ENCODE results near the gene ZNHIT2.
"Not testable (repeated sequence)": the region's sequence is repeated elsewhere in the genome, so short reads cannot be mapped to it uniquely, and the experiment has no call there.

Gene ZNHIT2

GRCh38 chr11:65120831-65121230 lies 3.3 kb upstream of the ZNHIT2 start:
- DNase-seq (ENCODE audit: low read depth in 4 of 4, low spot score in 1 of 4) = no peak

DNA sequence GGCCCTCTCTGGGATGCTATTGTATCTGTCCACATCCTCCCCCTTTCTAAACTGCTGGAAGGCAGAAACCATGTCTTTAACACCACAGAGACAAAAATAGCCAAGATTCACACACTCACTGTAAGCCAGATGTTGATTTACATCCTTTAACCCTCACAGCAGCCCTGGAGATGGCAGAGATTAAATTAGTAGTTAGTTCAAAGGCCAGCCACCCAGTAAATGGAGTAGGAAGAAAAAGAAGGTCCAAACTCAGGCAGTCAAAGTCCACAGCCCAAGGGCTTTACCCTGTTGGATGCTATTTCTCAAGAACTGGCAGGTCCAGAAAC lies 2.1 kb upstream of the ZNHIT2 start:
- no peak for DNase-seq (ENCODE audit: low read depth in 4 of 4, low spot score in 1 of 4)

DNA sequence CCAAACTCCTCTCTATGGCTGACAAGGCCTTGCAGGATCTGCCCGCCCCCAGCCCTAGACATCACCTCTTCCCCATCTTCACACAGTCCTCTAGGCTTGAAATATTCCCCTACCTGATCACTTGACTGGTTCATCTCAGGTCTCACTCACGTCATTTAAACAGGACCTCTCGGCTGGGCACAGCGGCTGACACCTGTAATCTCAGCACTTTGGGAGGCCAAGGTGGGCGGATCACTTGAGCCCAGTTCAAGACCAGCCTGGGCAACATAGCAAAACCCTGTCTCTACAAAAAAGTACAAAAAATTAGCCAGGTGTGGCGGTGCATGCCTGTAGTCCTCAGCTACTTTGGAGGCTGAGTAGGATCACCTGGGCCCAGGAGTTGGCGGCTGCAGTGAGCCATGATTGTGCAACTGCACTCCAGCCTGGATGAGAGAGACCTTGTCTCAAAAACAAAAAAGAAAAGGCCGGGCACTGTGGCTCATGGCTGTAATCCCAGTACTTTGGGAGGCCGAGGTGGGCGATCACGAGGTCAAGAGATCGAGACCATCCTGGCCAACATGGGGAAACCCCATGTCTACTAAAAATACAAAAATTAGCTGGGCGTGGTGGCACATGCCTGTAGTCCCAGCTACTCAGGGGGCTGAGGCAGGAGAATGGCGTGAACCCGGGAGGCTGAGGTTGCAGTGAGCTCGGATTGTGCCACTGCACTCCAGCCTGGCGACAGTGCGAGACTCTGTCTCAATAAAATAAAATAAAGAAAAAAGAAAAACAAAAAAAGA lies 1.6 kb upstream of the ZNHIT2 start:
- not testable (repeated sequence) for DNase-seq (ENCODE audit: low read depth in 4 of 4, low spot score in 1 of 4)

- no peak for DNase-seq (ENCODE audit: low read depth in 4 of 4, low spot score in 1 of 4)
Observed at GRCh38 chr11:65118097-65118837, 766 bp upstream of the ZNHIT2 start.

DNA sequence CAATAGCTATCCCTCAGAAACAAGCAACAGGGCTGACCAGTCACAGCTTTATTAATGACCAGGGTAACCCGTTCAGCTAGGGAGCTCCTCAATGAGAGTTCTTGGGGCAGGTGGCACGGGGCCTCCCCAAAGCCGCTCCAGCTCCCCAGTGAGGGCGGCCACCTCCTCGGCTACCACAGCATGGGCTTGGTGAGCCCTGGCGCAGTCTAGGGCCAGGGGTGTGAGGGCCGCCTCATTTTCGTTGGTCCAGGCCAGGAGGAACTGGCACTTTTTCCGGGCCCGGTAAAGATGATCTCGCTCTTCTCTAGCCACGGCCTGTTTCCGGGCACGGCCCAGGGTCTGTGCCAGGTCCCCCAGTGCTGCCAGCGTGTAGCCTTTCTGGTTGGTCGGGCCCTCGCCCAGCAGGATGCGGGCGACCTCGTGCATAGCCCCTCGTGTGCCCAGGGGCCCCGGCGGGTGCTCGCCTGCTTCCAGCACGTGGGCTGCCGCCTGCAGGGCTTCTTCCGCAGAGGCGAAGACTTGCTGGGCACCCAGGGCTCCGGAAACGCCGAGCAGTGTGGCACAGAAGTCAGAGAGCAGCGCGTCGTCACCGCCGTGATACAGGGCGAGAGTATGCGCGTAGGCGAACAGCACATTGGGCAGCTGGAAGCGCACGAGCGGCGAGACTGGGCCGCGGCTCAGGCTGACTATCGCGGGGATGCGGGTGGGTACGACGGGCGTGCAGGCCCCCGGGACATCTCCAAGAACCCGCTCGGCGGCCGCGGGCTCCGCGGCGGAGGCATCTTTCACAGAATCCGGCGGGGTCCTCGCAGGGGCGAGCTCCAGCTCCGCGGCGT lies 913 bp downstream of the ZNHIT2 start:
- peak in 1 of 4 experiments; percentile 45 for DNase-seq (ENCODE audit: low read depth in 4 of 4, low spot score in 1 of 4)

DNA sequence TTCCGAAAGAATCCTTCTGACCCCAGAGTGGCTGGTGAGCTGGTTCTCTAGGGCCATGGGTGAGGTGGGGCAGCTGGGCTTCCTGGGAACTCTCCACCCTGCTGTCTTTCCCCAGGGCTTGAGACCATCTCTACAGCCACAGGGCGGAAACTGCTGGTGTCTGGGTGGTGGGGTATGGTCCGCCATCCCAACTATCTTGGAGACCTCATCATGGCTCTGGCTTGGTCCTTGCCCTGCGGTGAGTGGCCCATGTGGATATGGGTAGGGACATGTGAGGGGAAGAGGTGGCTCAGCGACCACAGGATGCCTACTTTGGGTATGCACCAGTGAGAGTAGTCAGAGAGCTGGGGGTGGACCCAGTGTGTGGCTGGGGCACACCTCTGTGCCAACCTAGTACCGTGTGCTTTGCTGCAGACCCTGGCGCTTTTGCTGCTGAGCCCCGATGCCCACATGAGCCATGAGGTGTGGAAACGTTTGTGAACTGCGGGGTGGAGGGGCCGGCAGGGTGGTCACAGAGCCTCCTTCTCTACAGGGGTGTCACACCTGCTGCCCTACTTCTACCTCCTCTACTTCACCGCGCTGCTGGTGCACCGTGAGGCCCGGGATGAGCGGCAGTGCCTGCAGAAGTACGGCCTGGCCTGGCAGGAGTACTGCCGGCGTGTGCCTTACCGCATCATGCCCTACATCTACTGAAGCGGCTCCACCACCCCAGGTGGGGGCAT lies 2.0 kb downstream of the ZNHIT2 start:
- DNase-seq (ENCODE audit: low read depth in 4 of 4, low spot score in 1 of 4) = no peak

- DNase-seq (ENCODE audit: low read depth in 4 of 4, low spot score in 1 of 4) = no peak
Observed at GRCh38 chr11:65114538-65115171, 2.8 kb downstream of the ZNHIT2 start.

- no peak for DNase-seq (ENCODE audit: low read depth in 4 of 4, low spot score in 1 of 4)
Observed at GRCh38 chr11:65113839-65114238, 3.7 kb downstream of the ZNHIT2 start.

GRCh38 chr11:65113361-65113756 lies 4.1 kb downstream of the ZNHIT2 start:
- DNase-seq (ENCODE audit: low read depth in 4 of 4, low spot score in 1 of 4) = no peak

DNA sequence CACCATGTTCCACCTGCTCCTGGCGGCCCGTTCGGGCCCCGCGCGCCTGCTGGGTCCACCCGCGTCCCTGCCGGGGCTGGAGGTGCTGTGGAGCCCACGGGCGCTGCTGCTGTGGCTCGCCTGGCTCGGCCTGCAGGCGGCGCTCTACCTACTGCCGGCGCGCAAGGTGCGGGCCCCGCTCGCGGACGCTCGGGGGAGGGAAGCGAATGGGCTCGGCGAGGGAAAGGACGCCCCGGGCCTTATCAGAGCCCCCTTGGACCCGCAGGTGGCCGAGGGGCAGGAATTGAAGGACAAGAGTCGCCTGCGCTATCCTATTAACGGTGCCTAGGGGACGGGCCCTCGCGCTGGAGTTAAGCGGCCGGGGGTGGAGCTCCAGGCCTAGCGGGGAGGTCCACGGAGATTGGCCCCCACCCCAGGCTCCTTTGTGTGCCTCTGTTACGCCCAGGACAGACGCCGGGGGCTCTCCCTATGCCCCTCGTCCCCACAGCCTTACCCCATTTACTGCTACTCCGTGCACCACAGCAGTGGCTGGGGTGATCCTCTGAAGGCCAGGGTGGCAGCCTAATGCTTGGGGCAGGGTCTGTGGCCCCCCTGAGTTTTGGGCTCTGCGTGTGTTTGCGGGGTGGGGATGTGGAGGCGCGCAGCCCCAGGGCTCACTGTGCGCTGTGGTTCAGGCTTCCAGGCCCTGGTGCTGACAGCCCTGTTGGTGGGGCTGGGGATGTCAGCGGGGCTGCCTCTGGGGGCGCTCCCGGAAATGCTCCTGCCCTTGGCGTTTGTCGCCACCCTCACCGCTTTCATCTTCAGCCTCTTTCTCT lies 4.7 kb downstream of the ZNHIT2 start:
- peak in 2 of 4 experiments; percentile 54 to 67 for DNase-seq (ENCODE audit: low read depth in 4 of 4, low spot score in 1 of 4)

- peak; percentile 84 to 93 (median 88) for DNase-seq (ENCODE audit: low read depth in 4 of 4, low spot score in 1 of 4)
Observed at GRCh38 chr11:65111744-65112545, 5.6 kb downstream of the ZNHIT2 start, which contains the start of gene TM7SF2. TM7SF2 (plus strand) TSS chr11:65111872; CDS start chr11:65112016, 144 bp downstream.

GRCh38 chr11:65111159-65111743 lies 6.2 kb downstream of the ZNHIT2 start:
- DNase-seq (ENCODE audit: low read depth in 4 of 4, low spot score in 1 of 4) = no peak

- peak; percentile 90 to 99 (median 96) for DNase-seq (ENCODE audit: low read depth in 4 of 4, low spot score in 1 of 4)
Observed at GRCh38 chr11:65110354-65110861, 7.1 kb downstream of the ZNHIT2 start.

- DNase-seq (ENCODE audit: low read depth in 4 of 4, low spot score in 1 of 4) = no peak
Observed at GRCh38 chr11:65109231-65110198, 8.0 kb downstream of the ZNHIT2 start.

- no peak for DNase-seq (ENCODE audit: low read depth in 4 of 4, low spot score in 1 of 4)
Observed at GRCh38 chr11:65108469-65109123, 8.9 kb downstream of the ZNHIT2 start.

DNA sequence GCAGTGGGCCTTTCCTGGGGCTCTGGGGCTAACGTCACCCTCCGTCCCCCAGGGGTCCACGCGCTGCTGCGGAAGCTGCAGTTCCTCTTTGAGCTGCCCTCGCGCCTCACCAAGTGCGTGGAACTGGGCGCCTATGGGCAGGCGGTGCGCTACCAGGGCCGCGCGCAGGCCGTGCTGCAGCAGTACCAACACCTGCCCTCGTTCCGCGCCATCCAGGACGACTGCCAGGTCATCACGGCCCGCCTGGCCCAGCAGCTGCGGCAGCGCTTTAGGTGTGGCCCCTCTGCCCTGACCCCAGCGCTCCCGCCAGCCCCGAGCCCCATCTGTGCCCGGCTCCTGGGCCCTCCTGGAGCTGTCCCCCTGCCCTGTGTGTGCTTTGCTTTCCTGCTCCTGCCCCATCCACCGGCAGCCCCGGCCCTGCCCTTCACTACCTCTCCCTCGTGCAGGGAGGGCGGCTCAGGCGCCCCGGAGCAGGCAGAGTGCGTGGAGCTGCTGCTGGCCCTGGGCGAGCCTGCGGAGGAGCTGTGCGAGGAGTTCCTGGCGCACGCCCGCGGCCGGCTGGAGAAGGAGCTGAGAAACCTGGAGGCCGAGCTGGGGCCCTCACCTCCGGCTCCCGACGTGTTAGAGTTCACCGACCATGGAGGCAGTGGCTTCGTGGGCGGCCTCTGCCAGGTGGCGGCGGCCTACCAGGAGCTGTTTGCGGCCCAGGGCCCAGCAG lies 9.6 kb downstream of the ZNHIT2 start:
- DNase-seq (ENCODE audit: low read depth in 4 of 4, low spot score in 1 of 4) = no peak

Measured in stimulated activated CD4-positive, alpha-beta T cell treated with anti-CD3 and anti-CD28 coated beads, Interleukin-1b, Interleukin-23, amount 100 ng/mL, for 24 hours (primary cell).